HepG2 (cell line): ENCODE measurements around the gene ADGRB2. TPM values are rescaled to one million over a fixed set of nuclear protein-coding genes. Genes with fewer than 3 reads are reported as not detected.

Experiments
- ARNT ChIP-seq: fragments of 450-650 bp; IDR thresholded peaks from 2 replicates; pipeline ENCODE4 v1.6.1; 2017
- ATF4 ChIP-seq, 2 experiments: fragments of 450-650 bp in 1 of 2; sonication (generic) in 1 of 2; formaldehyde crosslinking; IDR thresholded peaks; 2 replicates each; pipeline versions ENCODE4 v1.5.0 to v1.8.0; 2020 to 2022; ENCODE audit warnings: mild to moderate bottlenecking in 1 of 2, missing genetic modification reagents in 1 of 2
- EEA1 ChIP-seq: sonication (generic); formaldehyde crosslinking; IDR thresholded peaks from 2 replicates; pipeline ENCODE4 v1.5.1; 2020; ENCODE audit warnings: mild to moderate bottlenecking, missing genetic modification reagents, borderline replicate concordance
- EP300 ChIP-seq, 3 experiments: sonication (generic) in 1 of 3; formaldehyde crosslinking in 1 of 3; IDR thresholded peaks; 2 replicates each; pipeline versions ENCODE4 v1.5.1 to v1.6.1; 2011 to 2020; ENCODE audit warnings: low read depth in 2 of 3, low read length in 2 of 3, borderline replicate concordance in 1 of 3, improper control_type of control experiment in 1 of 3, mild to moderate bottlenecking in 1 of 3, missing genetic modification reagents in 1 of 3, moderate library complexity in 1 of 3
- HMGXB3 ChIP-seq: sonication (generic); formaldehyde crosslinking; IDR thresholded peaks from 2 replicates; pipeline ENCODE4 v1.4.0; 2020; ENCODE audit warnings: missing genetic modification reagents, borderline replicate concordance
- MTF2 ChIP-seq: sonication (generic); formaldehyde crosslinking; IDR thresholded peaks from 2 replicates; pipeline ENCODE4 v1.5.0; 2020; ENCODE audit warnings: missing genetic modification reagents, borderline replicate concordance
- PHF8 ChIP-seq: sonication (generic); formaldehyde crosslinking; IDR thresholded peaks from 2 replicates; pipeline ENCODE4 v1.5.0; 2020; ENCODE audit warnings: missing genetic modification reagents
- POLR2AphosphoS2 ChIP-seq: IDR thresholded peaks from 2 replicates; pipeline ENCODE4 v1.6.1; 2011; ENCODE audit warnings: low read depth, low read length, improper control_type of control experiment
- PTBP1 ChIP-seq: fragments of 200-400 bp; formaldehyde crosslinking; IDR thresholded peaks from 2 replicates; pipeline ENCODE4 v1.6.1; 2018; ENCODE audit warnings: low read length, low read depth; ENCODE audit not compliant: poor library complexity, severe bottlenecking
- SOX6 ChIP-seq, 2 experiments: fragments of 450-650 bp in 1 of 2; sonication (generic) in 1 of 2; formaldehyde crosslinking in 1 of 2; IDR thresholded peaks; 2 replicates each; pipeline versions ENCODE4 v1.4.0 to v1.6.1; 2017 to 2020; ENCODE audit warnings: antibody characterized with exemption in 1 of 2, mild to moderate bottlenecking in 1 of 2, missing genetic modification reagents in 1 of 2
- SPEN ChIP-seq: sonication (generic); formaldehyde crosslinking; IDR thresholded peaks from 2 replicates; pipeline ENCODE4 v1.5.1; 2020; ENCODE audit warnings: low read depth, mild to moderate bottlenecking, missing genetic modification reagents
- ZFP36 ChIP-seq: fragments of 150-350 bp; IDR thresholded peaks from 2 replicates; pipeline ENCODE4 v1.6.1; 2018; ENCODE audit warnings: borderline replicate concordance, low read length, low read depth; ENCODE audit not compliant: partially characterized antibody
- ZNF614 ChIP-seq: IDR thresholded peaks from 2 replicates; pipeline ENCODE4 v1.6.1; 2018; ENCODE audit warnings: missing biosample characterization, missing genetic modification reagents, inconsistent platforms, borderline replicate concordance
- ZNF747 ChIP-seq: sonication (generic); formaldehyde crosslinking; IDR thresholded peaks from 2 replicates; pipeline ENCODE4 v1.8.1; 2023; ENCODE audit warnings: missing genetic modification reagents, mild to moderate bottlenecking, borderline replicate concordance
- ZNF749 ChIP-seq: sonication (generic); formaldehyde crosslinking; IDR thresholded peaks from 2 replicates; pipeline ENCODE4 v1.8.0; 2022; ENCODE audit warnings: mild to moderate bottlenecking, missing genetic modification reagents, moderate library complexity, borderline replicate concordance
- polyA plus RNA-seq, 8 experiments: library from polyadenylated mRNA; depleted of rRNA in 3 of 8; stranded (reverse) in 7 of 8; unstranded in 1 of 8; fragments of >200 nt; fragmentation: Illumina TruSeq in 4 of 8; extraction: Trizol in 4 of 8; gene quantifications; 2 replicates each; pipeline versions ENCODE4 v1.2.1 to v1.2.3, GENCODE V29; 2011 to 2016; ENCODE audit warnings: low read depth in 4 of 8, missing spikeins in 1 of 8, mixed read lengths in 1 of 8; ENCODE audit not compliant: insufficient read depth in 1 of 8
- total RNA-seq, 5 experiments: library from RNA; depleted of rRNA; stranded (reverse); fragments of >200 nt; fragmentation: Illumina TruSeq; extraction: Trizol; gene quantifications; 2 replicates each; pipeline ENCODE4 v1.2.3, GENCODE V29; 2016; ENCODE audit warnings: low read depth in 1 of 5
- TF ChIP-seq, protein P1 (sequence below): IDR thresholded peaks from 2 replicates; pipeline ENCODE4 v1.6.1; 2016

ADGRB2 gene
- total and polyA plus RNA-seq, 2 of the 13 experiments (the other 11 are each of a cell fraction or from before 2014, with no cell fraction given), result 0.03 to 0.09 TPM

DNA sequence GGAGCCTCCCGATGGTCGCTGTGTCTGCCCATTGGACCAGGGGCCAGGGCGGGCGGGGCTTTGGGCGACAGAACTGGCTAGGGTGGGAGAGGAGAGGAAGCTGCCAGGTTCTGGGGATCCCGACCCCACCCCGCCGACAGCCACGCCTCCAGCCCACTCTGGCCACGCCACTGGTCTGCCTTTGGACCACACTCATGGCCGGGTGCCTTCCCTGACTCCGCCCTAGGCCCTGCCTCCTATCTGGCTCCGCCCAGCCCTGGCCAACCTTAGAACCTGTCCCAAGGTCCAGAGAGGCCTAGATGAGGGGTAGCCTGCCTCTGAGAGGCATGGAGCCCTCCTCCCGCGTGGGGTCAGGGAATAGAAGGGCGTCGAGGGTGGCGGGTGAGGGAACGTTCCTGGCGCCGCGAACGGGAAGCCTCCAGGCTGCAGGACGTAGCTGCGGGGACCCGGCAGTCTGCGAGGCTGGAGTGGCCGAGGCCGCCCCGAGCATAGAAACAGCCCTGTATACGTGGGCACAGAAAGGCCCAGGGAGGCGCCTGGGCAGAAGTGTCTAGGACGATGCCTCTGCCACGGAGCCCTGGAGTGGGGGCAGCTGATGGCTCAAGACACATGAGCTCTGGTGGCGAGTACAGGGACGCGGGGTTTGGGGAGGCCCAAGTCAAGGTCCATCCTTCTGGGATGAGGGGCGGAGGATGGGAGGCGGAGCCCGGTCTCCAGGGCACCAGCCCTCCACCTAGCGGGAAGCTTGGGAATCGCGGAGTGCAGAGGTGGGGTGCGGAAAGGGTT, 48.9 kb downstream of the ADGRB2 start (continued):
- no peak for TF ChIP-seq POLR2AphosphoS2
- no peak for TF ChIP-seq MTF2 (CRISPR knock-in tag)
- no peak for TF ChIP-seq ARNT
- no peak for TF ChIP-seq SOX6 (IDR thresholded peaks at IDR 0.05)
- peak; percentile 57 for TF ChIP-seq SOX6 (CRISPR knock-in tag; IDR thresholded peaks at IDR 0.05)
- TF ChIP-seq, protein P1, sequence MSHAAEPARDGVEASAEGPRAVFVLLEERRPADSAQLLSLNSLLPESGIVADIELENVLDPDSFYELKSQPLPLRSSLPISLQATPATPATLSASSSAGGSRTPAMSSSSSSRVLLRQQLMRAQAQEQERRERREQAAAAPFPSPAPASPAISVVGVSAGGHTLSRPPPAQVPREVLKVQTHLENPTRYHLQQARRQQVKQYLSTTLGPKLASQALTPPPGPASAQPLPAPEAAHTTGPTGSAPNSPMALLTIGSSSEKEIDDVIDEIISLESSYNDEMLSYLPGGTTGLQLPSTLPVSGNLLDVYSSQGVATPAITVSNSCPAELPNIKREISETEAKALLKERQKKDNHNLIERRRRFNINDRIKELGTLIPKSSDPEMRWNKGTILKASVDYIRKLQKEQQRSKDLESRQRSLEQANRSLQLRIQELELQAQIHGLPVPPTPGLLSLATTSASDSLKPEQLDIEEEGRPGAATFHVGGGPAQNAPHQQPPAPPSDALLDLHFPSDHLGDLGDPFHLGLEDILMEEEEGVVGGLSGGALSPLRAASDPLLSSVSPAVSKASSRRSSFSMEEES (CRISPR knock-in tag), result no peak
- no peak for TF ChIP-seq PTBP1
- TF ChIP-seq ZNF747 (CRISPR knock-in tag), result 0 out of 2 replicates have a peak, but pooled peaks have one; percentile 51
- no peak for TF ChIP-seq ATF4 (CRISPR knock-in tag; IDR thresholded peaks at IDR 0.05)
- no peak for TF ChIP-seq ZNF749 (CRISPR knock-in tag)
- TF ChIP-seq SPEN (CRISPR knock-in tag), result peak; percentile 80
- peak; percentile 92 for TF ChIP-seq PHF8 (CRISPR knock-in tag)
- no peak for TF ChIP-seq ZNF614 (CRISPR knock-in tag)
- no peak for TF ChIP-seq ZFP36
- TF ChIP-seq EP300 (IDR thresholded peaks at IDR 0.05; ENCODE audit: low read depth in 2 of 2, low read length in 2 of 2), result peak; percentile 11 to 35; a peak in 1 of 4 replicates
- no peak; the same call in 1 of the 2 replicates for TF ChIP-seq EP300 (CRISPR knock-in tag; IDR thresholded peaks at IDR 0.05; ENCODE audit: borderline replicate concordance)
- 0 out of 2 replicates have a peak, but pooled peaks have one; percentile 38 for TF ChIP-seq HMGXB3
- TF ChIP-seq EEA1 (CRISPR knock-in tag), result peak; percentile 71; the same call in 1 of the 2 replicates
